Activated CD8-positive, alpha-beta memory T cell treated with anti-CD3 and anti-CD28 coated beads for 24 hours (primary cell): Measurements from ENCODE around the gene MYCN.
"Not testable (repeated sequence)": the region's sequence is repeated elsewhere in the genome, so short reads cannot be mapped to it uniquely, and the experiment has no call there.

Experiments
- DNase-seq: peaks from one replicate; pipeline ENCODE4 v3.0.0-alpha.2; 2020

The MYCN gene

DNA sequence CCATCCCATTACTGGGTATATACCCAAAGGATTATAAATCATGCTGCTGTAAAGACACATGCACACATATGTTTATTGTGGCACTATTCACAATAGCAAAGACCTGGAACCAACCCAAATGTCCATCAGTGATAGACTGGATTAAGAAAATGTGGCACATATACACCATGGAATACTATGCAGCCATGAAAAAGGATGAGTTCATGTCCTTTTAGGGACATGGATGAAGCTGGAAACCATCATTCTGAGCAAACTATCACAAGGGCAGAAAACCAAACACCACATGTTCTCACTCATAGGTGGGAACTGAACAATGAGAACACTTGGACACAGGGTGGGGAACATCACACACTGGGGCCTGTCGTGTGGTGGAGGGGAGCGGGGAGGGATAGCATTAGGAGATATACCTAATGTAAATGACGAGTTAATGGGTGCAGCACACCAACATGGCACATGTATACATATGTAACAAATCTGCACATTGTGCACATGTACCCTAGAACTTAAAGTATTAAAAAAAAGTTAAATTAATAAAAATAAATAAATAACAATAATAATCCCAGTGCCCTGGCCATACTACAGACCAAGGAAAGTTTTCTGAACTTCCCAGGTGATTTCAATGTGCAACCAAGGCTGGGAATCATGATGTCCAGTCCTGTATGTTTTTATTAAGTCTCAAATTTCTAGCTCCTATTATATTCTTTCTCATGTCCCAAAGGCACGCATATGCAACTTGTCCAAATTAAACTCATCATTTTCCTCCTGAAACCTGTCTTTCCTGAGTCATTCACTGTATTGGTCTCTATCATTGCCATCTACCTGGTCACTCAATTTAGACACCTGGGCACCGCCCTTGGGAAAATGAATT lies 23.0 kb downstream of the MYCN start:
- DNase-seq = not testable (repeated sequence)

DNA sequence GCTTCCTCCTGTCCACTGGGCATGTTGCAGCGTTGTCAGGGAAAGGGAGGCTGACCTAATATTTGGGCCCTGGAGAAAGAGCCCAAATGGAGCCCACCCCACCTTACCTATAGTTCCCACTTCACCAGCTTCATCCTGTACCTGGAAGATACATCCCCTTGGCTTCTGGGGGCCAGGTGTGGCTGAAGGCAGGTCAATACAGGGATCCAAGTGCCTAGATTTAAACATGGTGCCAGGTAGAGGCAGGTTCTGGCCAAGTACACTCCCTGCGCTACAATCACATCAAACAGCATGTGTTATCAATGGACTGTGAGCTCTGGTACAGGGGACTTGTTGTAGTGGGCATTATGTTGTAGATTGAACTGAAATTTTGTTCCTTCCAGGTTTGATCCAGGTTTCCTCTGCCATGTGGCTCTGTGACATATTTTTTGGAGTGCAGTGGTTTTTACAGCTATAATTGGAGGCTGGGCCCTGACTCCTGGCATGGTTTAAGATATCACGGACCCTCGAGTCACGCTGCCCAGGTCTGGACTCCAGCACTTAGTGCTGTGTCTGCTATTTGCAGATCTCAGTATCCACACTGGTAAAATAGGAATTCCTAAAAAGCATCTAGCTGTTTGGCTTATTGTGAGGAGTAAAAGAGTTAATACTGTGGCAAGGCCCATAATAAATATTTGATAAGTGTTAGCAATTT lies 23.8 kb downstream of the MYCN start:
- no peak for DNase-seq

- no peak for DNase-seq
These were observed 24.7 kb downstream of the MYCN start for GRCh38 chr2:15964936-15965563.

GRCh38 chr2:15965564-15966019 lies 25.2 kb downstream of the MYCN start:
- peak; percentile 69 for DNase-seq

DNA sequence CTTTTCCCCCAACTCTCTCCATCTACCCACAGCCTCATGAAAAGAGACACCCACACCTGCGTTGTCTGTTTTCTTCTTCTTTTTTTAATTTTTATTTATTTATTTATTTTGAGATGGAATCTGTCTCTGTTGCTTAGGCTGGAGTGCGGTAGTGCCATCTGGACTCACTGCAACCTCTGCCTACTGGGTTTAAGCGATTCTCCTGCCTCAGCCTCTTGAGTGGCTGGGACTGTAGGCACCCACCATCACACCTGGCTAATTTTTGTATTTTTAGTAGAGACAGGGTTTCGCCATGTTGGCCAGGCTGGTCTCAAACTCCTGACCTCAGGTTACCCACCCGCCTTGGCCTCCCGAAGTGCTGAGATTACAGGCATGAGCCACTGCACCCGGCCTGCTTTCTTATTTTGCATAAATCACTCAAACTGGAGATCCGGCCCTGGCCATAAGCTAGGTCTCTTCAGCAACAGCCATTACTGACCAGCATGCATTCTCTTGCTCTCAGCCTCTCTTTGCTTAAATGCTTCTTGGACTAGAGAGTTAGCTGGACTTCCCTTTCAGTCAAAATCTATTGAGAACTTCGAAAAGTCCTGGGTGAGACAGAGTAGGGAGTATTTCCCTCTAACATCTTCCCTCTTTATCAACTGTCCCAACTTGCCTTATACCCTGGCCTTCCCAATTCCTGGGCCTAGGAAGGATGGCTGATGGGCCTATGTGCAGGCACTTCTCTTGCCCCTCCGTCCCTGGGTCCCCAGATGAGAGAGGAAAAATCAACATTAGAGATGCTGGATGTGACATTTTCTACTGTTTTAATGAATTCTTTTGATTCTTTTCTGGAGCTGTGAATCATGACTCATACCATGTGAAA lies 27.3 kb downstream of the MYCN start:
- DNase-seq = no peak

DNA sequence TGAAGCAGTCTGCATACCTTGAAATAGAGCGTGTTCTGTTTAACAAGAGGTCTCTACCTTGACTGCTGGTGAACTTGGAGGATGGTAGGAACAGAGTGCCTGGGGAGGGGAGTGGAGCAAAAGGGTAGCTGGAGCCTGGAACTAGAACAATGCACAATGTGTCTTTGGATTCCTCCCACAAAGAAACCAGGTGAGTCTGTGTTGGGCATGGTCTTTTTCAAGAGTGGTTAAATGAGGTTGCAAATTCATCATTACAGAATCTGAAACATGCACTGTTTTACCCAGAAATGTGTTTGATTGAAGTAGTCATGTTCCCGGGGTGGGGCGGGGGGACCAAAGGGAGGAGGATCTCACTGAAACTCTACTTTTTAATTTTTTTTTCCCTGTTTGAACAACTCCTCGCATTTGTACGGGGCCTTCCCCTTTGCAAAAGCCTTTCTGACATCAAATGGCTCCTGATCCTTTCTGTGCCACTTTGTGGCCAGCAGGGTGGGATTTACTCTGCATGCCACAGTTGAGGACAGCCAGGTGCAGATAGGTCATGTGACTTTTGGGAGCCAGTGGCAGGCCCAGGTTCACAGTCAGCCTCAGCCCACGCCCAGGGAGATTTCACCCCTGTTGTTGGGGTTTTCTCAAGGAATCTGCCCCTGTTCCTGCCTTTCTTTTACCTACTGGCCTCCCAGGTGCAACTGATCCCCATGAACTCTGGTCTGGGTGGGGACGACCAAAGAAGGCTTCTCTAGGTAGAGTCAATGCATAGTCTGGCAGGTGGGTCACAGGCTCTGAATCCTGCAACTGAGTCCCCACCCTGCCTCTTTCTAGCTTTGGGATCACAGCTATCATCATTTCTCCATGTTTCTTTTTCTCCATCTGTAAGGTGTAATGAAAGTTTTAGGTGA lies 28.2 kb downstream of the MYCN start:
- no peak for DNase-seq

DNA sequence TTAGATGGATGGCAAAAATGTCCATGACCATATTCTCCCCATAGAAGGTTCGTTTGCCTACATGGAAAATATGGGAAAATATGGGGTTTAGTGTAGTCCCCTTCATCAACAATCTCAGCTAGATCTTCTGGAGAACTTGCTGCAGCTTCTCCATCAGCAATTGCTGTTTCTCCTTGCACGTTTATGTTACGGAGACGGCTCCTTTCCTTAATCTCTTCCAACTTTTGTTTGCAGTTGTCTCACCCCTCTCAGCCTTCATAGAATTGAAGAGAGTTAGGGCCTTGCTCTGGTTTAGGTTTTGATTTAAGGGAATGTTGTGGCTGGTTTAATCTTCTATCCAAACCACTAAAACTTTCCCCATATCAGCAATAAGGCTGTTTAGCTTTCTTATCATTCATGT lies 28.9 kb downstream of the MYCN start:
- DNase-seq = no peak

GRCh38 chr2:15970701-15971100 lies 30.4 kb downstream of the MYCN start:
- DNase-seq = no peak

DNA sequence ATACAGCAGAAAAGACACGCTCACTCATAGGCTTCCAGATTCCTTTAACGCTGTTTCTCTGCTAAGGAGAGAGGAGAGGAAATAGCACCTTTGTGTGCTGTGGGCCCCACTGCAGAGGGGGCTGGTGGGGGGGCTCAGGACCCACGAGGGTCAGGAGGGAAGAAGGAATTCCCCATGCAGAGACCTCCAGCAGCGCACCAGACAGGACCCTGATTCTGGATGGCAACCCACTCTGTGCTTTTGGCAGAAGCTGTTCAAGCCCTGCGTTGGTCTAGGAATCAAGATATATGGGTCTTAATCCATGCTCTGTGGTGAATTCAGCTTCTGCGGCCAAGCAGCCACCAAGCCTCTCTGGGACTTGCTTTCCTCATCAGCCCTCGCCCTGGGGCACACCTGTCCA lies 31.0 kb downstream of the MYCN start:
- DNase-seq = no peak

GRCh38 chr2:15971831-15972522 lies 31.6 kb downstream of the MYCN start:
- no peak for DNase-seq

DNA sequence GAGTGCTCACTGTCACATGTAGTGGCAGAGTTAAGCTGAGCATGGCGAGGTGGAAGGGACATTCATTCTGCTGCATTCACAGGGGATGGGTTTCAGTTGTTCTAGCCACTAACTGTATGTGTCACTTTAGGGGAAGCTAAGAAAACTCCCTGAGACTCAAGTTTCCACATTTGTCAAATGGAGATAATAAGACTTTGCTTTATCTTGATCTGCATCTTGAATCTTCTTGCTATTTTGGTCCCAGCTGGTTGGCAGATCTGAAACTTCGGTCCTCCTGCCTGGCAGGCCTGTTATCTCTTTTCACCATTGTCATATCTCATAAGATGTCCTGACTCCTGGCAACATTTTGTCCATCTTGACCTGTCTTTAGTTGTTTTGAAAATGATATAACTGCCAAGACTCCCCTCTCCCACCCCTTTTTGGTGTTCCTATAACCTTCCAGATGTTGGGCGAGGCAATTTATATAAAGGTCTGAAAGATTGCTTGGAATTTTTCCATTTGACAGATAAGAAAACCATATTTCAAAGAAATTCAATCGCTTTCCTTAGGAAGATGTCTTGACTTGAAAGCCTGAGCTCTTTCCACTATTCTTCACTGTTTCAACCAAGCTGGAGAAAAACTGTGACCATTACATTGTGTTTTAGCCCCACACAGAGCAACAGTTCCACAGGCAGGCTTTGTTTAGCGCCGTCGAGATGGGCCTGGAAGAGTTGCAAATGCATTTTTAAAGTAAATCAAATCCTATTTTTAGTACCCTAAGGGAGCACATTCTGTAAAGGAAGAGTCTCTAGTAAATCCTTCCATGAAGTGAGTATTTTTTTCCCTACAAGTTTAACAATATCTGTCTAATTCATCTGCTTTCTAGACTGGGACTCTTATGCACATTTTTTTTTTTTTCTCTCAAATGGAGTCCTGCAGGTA lies 33.4 kb downstream of the MYCN start:
- DNase-seq = no peak

- no peak for DNase-seq
These were observed 34.4 kb downstream of the MYCN start for GRCh38 chr2:15974565-15975260.

- DNase-seq = no peak
These were observed 34.9 kb downstream of the MYCN start for GRCh38 chr2:15975261-15975600.

- no peak for DNase-seq
These were observed 35.3 kb downstream of the MYCN start for GRCh38 chr2:15975676-15976075.

DNA sequence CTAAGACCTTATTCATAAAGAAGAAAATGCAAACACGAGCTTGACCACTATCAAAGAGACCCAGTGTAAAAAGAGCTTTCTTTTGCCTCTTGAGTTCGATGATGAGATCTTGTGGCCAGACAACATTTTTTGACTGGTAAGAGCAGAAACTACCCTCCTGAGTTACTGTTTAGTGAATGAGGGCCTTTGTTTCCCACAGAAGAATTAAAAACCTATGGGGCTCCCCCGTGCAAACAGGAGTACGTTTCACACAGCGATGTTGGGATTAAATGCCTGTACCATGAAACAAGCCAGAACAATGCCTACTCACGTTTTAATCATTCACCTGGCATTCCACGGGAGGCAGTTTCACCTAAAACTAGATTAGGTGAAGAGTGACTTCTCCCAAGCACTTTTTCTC lies 36.0 kb downstream of the MYCN start:
- DNase-seq = no peak

GRCh38 chr2:15979051-15979758 lies 38.9 kb downstream of the MYCN start:
- no peak for DNase-seq

- DNase-seq = no peak
These were observed 39.6 kb downstream of the MYCN start for GRCh38 chr2:15979759-15980604.

GRCh38 chr2:15980605-15981098 lies 40.3 kb downstream of the MYCN start:
- no peak for DNase-seq
